WERI-Rb-1 (cell line): Measurements from ENCODE around the gene ZNF516.

Experiments used
- DNase-seq: peaks from one replicate; pipeline ENCODE4 v3.0.0-alpha.2; 2020
- H3K27ac ChIP-seq: fragments of 250-450 bp; sonication (Bioruptor Pico); 2 replicates; pipeline ENCODE4 v1.5.1; 2020; ENCODE audit warnings: mild to moderate bottlenecking, moderate library complexity
- H3K27me3 ChIP-seq: fragments of 250-450 bp; sonication (Bioruptor Pico); 2 replicates; pipeline ENCODE4 v1.5.1; 2021; ENCODE audit warnings: mild to moderate bottlenecking, low read depth, moderate library complexity; ENCODE audit not compliant: insufficient read depth, severe bottlenecking
- H3K36me3 ChIP-seq: fragments of 250-450 bp; sonication (Bioruptor Pico); 2 replicates; pipeline ENCODE4 v1.5.1; 2020; ENCODE audit warnings: mild to moderate bottlenecking, moderate library complexity
- H3K4me3 ChIP-seq: 2 replicates; pipeline ENCODE4 v1.5.1; 2011; ENCODE audit warnings: low read depth, mild to moderate bottlenecking, control low read depth, low read length
- H3K9me3 ChIP-seq: fragments of 250-450 bp; sonication (Bioruptor Pico); 2 replicates; pipeline ENCODE4 v1.5.1; 2021; ENCODE audit warnings: mild to moderate bottlenecking, moderate library complexity; ENCODE audit not compliant: severe bottlenecking
- CTCF ChIP-seq: IDR thresholded peaks from 2 replicates; pipeline ENCODE4 v1.5.1; 2011; ENCODE audit warnings: low read depth, mild to moderate bottlenecking, control low read depth, inconsistent platforms, low read length

ZNF516 gene

GRCh38 chr18:76422838-76423237 lies 72.2 kb downstream of the ZNF516 start:
- Histone ChIP-seq H3K9me3 (no peaks in the 10 kb centered on the region), H3K27me3 (no peaks in the 10 kb centered on the region), H3K4me3 (no peak overlapping the region), H3K36me3 (peaks cover 37% of the 10 kb centered on the region), H3K27ac (no peak overlapping the region)
- no peak for TF ChIP-seq CTCF
- DNase-seq = no peak

- DNase-seq = no peak
- no peaks in the 10 kb centered on the region for H3K9me3 ChIP-seq
- peaks cover 35% of the 10 kb centered on the region for H3K36me3 ChIP-seq
- no peak overlapping the region for H3K4me3 ChIP-seq
- no peak overlapping the region for H3K27ac ChIP-seq
- H3K27me3 ChIP-seq = no peaks in the 10 kb centered on the region
- no peak for TF ChIP-seq CTCF
Measured at GRCh38 chr18:76422121-76422520, 72.9 kb downstream of the ZNF516 start.

- Histone ChIP-seq H3K4me3 (no peak overlapping the region), H3K36me3 (peaks cover 34% of the 10 kb centered on the region), H3K9me3 (no peaks in the 10 kb centered on the region), H3K27me3 (no peaks in the 10 kb centered on the region), H3K27ac (no peak overlapping the region)
- no peak for DNase-seq
- no peak for TF ChIP-seq CTCF
Measured at GRCh38 chr18:76421685-76422078, 73.4 kb downstream of the ZNF516 start.

GRCh38 chr18:76420898-76421684 lies 74.0 kb downstream of the ZNF516 start:
- Histone ChIP-seq H3K36me3 (peaks cover 34% of the 10 kb centered on the region), H3K4me3 (no peak overlapping the region), H3K9me3 (no peaks in the 10 kb centered on the region), H3K27ac (no peak overlapping the region), H3K27me3 (no peaks in the 10 kb centered on the region)
- no peak for TF ChIP-seq CTCF
- no peak for DNase-seq

- no peaks in the 10 kb centered on the region for H3K9me3 ChIP-seq
- TF ChIP-seq CTCF = no peak
Measured at GRCh38 chr18:76419811-76420210, 75.2 kb downstream of the ZNF516 start.

GRCh38 chr18:76416911-76417310 lies 78.1 kb downstream of the ZNF516 start:
- TF ChIP-seq CTCF = no peak
- Histone ChIP-seq H3K9me3 (no peaks in the 10 kb centered on the region), H3K27ac (no peak overlapping the region), H3K27me3 (no peaks in the 10 kb centered on the region), H3K36me3 (peaks cover 24% of the 10 kb centered on the region), H3K4me3 (no peak overlapping the region)
- DNase-seq = no peak

More at GRCh38 chr18:76419811-76420210, 75.2 kb downstream of the ZNF516 start:
- DNase-seq = no peak
- peaks cover 34% of the 10 kb centered on the region for H3K36me3 ChIP-seq
- no peaks in the 10 kb centered on the region for H3K27me3 ChIP-seq
- H3K4me3 ChIP-seq = no peak overlapping the region
- no peak overlapping the region for H3K27ac ChIP-seq
